Activated CD8-positive, alpha-beta memory T cell treated with anti-CD3 and anti-CD28 coated beads for 36 hours (primary cell): Measurements from ENCODE around the gene BABAM2. TPM values are rescaled to one million over a fixed set of nuclear protein-coding genes. Genes with fewer than 3 reads are reported as not detected.
"Not testable (repeated sequence)": the region's sequence is repeated elsewhere in the genome, so short reads cannot be mapped to it uniquely, and the experiment has no call there.

Experiments used
- CTCF ChIA-PET: fragments of 350-600 bp; sonication (Branson Sonifier 250); formaldehyde crosslinking; loops from one replicate; lab custom pipeline; 2021; ENCODE audit warnings: antibody characterized with exemption; lab: Charles Lee
- POLR2A ChIA-PET: fragments of 350-600 bp; sonication (Branson Sonifier 250); formaldehyde crosslinking; loops from one replicate; lab custom pipeline; 2021; ENCODE audit warnings: antibody characterized with exemption; lab: Charles Lee
- total RNA-seq, 2 experiments: library from RNA; stranded (reverse); gene quantifications; one replicate each; pipeline ENCODE4 v1.2.3, GENCODE V29; 2021

BABAM2 gene
- 10 to 100 TPM; 79.4 to 79.9 TPM for total RNA-seq

DNA sequence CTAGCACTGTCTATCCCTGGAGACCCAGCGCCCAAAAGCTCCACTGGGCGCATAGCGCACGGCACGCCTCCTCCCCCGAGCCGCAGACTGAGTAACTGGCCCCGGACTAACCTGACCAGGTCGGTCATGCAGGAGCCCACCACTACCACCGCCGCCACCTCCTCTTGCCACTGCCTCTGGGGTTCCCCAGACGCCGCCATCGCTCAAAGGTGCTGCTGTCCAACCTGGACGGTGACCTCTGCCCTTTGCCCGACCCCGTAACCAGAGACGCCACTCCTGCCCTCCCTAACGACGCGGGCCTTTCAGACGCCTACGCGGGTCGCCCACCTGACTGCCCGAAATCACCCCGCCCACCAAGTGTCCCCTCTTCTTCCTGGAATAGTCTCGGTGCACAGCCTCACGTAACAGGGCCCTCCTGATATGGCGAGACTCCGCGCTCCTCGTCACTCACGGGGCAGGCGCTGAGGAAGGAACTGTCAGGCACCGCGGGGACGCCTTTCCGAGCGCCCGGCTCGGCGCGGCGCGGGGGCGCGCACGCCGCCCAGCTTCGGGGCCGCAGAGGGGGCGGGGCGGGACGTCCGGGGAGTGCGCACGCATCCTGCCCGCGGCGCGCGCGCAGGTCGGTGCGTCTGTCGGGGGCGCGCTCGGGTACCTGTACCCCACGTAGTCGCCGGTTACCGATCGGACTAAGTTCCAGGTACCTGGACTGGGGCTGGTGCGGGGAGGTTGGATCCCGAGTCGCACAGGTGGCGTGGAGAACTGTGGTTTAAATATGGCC, at the start of gene BABAM2, which contains the start of gene RBKS:
BABAM2 (plus strand) TSS at position 584 of the 778 bp plus-strand sequence. CDS start 3,828 bp downstream, outside the sequence.
RBKS (minus strand) TSS at position 242 of the 778 bp plus-strand sequence; CDS start at position 200, 42 bp downstream.
- ChIA-PET POLR2A (interaction anchor here (0.5 to 2.2 kb wide), 12 partner anchors 12 to 861 kb away, joined by 3 to 12 read pairs (median 4); partner anchors contain the start of gene PPP1CB), CTCF (interaction anchor here (0.8 to 1.3 kb wide), 3 partner anchors 10 to 33 kb away, joined by 3 to 4 read pairs (median 3); no protein-coding TSS in a partner anchor)

DNA sequence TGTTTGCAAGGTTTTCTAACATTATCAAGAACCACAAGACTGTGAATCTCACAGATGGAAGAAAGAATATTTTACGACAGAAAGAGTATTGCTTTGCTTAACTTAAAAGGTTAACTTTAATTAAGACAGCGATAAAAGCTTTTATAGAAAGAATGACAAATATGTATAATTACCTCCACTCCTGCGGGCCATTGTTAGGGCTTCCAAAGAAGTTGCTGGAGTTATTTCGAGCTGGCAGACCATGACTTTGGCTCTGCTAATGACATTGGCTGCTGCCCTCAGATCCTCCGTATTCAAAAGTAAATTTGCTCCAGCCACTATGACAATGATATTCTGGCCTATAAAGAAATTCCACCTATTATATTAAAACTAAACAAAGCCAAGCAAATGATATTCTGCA, 47.6 kb upstream of the BABAM2 start:
- ChIA-PET CTCF (interaction anchor here (0.7 kb wide), 1 partner anchor 435 kb away, joined by 3 read pairs; no protein-coding TSS in a partner anchor), POLR2A (no interaction called here)

DNA sequence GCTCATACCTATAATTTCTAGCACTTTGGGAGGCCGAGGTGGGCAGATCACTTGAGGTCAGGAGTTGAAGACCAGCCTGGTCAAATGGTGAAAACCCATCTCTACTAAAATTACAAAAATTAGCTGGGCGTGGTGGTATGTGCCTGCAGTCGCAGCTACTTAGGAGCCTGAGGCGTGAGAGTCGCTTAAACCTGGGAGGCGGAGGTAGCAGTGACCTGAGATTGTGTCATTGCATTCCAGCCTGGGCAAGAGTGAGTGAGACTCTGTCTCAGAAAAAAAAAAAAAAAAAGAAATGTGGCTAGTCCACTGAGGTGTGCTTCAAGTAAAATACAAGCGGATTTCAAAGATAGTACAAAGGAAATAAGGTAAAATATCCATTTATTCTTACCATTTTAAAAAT, 46.5 kb upstream of the BABAM2 start:
- CTCF ChIA-PET, result interaction anchor here (0.7 kb wide), 2 partner anchors 42 to 225 kb away, joined by 3 to 4 read pairs; no protein-coding TSS in a partner anchor
- POLR2A ChIA-PET, result no interaction called here

DNA sequence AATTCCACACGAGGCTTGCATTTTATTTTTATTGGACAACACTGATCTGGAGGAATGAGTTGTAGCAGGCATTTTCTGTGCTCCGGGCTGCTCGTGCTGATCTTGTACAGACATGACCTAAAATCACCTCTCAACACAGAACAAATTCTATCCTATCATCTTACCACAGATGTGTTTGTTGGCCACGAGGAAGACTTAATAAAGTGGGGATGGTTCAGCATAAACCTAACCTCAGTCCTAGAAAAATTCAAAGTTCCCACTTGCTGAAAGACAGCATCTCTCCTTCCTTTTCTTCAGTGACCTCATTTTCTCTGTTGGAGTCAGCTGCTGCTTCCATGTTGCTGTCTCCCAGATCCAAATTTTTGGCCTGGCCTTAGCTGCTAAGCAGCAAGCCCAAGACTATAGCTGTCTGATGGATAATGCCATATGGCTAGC, 45.7 kb upstream of the BABAM2 start:
- POLR2A ChIA-PET, result no interaction called here
- CTCF ChIA-PET, result no interaction called here

DNA sequence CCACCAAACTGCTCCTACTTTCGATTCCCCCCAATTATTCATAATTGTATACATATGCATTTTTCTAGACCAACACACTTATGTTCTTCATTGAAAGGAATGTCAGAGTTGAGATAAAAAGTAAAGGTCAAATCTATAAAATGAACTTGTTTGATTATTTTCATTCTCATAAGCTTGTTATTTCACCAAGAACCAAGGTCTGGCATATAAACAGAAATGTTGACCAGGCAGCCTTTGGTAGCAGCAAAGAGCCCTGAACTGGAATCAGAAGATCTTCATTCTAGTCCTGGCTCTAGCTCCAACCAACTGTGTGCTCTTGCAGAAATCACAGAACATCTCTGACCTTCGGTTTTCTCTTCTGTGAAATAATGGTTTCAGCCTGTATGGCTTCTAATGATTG, 43.2 kb upstream of the BABAM2 start:
- CTCF ChIA-PET, result no interaction called here
- POLR2A ChIA-PET, result no interaction called here

DNA sequence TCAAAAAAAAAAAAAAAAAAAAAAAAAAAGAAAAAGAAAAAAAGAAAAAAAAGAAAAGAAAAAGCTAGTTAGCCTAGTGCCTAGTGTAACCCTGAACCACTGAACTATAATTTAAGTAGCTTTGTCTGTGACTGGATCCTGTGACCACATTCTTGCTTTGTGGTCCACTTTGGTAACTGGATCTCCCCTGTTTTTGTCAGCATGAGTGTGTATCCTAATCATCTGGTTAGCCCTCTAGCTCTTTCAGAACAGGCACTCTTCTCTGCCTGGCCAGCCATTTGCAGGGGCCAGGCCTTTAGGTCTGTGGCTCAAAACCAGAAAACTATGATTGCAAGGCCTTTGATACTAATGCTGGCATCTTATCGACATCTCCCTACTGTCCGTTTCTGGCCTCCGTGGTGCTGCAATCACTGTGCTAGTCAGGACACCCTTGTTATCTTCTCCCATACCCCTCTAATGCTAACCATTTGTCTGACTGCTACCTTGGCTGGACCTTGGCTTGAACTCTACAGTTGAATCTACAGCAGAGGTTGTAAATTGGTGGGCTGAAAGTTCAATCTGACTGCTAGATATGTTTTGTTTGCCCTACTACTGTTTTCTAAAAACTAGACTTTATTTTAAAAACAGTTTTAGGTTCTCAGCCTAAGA, 40.8 kb upstream of the BABAM2 start:
- ChIA-PET CTCF (interaction anchor here (1.7 kb wide), 1 partner anchor 146 kb away, joined by 5 read pairs; no protein-coding TSS in a partner anchor), POLR2A (no interaction called here)

DNA sequence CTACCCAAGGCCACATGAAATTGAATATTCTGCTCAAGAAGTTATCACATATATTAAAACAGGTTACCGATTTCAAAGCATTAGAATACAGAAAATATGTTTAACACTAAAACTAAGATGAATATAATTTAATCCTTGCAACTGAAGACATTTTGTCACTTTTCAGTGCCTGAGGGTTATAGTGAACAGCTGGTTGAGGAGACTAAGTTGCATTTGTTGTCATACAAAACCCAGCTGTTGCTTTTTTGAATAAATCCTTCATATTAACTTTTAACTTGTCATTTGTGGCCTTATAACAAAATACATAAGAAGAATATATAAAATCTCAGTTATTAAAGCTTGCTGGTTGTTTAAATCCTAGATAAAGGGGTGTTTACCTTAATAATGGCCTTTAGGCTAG, 37.8 kb upstream of the BABAM2 start:
- POLR2A ChIA-PET, result no interaction called here

DNA sequence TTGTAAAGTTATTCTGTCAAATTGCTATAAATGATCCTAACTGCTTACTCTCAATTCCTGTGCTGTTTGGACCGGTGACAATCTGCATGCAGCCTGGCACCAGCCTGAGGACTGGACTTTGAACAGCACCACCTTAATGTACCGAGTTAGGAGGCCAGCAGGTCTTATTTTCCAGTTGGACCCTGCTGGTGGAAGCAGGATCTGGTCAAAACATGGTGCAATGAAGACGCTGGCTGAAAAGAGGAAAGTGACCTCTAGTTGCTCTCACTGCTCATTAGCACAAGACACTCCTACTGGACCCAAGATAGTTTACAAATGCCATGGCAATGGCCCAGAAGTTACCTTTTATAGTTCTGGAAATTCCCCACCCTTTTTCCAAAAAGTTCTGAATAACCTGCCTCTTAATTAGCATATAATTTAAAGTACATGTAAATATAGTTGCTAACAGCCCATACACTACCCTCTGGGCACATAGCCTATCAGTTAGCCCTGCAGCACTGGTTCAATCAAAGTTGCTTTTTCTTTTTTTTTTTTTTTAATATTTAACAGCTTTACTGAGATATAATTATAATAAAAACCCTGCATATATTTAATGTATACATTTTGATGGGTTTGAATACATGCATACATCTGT, 36.2 kb upstream of the BABAM2 start:
- CTCF ChIA-PET, result interaction anchor here (1.1 kb wide), 1 partner anchor 553 kb away, joined by 3 read pairs; no protein-coding TSS in a partner anchor
- POLR2A ChIA-PET, result no interaction called here

More for the DNA sequence above, 37.8 kb upstream of the BABAM2 start:
- CTCF ChIA-PET, result no interaction called here

DNA sequence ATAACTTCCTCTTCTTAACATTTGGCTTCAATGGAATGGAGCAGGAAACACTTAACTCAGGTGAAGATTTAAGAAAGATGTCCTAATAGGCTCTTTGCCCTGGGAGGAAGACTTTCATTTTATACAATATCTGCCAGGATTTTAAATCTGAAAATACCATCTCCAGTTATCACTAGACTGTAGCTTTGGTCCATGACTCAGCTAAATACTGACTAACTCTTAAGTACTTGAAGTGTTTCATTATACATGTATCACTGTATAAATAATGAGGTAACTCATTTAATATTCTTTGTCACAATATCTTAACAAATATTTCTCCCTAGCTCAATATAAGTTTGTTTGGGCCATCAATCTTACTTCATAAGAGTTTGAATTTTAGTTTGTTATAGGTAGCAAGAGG, 35.1 kb upstream of the BABAM2 start:
- ChIA-PET POLR2A (interaction anchor here (0.6 kb wide), 1 partner anchor 24 kb away, joined by 4 read pairs; no protein-coding TSS in a partner anchor), CTCF (interaction anchor here (0.6 kb wide), 1 partner anchor 467 kb away, joined by 3 read pairs; no protein-coding TSS in a partner anchor)

DNA sequence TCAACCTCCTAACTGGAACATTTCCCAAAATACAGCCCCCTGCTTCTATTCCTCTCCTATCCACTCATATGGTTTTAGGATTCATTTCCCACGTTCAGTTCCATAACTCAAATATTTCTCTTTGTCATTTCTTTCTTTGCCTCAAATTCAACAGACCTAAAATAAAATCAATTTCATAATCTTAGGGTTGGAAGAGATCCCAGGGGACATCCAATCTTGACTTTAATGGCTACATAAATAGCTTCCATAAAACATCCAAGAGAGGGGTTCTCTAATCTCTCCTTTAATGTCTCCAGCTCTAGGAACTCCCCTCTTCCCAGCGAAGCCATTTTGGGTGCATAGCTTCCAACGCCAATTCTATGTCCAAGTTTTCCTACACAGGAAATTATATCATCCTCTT, 34.1 kb upstream of the BABAM2 start:
- CTCF ChIA-PET, result interaction anchor here (1.0 kb wide), 1 partner anchor 133 kb away, joined by 4 read pairs; no protein-coding TSS in a partner anchor
- POLR2A ChIA-PET, result interaction anchor here (0.6 to 1.4 kb wide), 3 partner anchors 34 to 149 kb away, joined by 3 to 7 read pairs (median 4); partner anchors contain the start of genes BABAM2 and RBKS

DNA sequence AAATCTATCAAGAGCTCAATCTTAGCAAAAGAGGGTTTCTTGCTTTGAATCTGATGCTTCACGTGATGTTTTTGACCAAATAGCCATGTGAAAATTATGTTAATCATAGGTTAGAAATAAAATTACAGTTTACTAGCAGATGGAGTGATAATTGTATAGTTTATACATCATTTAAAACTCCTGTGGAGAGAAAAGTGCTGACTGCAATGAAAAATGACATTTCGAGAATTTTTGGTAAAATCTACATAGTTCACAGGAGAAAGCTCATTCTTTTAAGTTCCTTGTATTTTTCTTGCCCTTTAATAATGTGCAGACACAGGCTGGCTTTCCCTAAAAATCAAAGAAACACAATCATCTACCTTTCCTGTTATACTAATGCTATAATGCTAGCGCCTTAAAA, 33.6 kb upstream of the BABAM2 start:
- CTCF ChIA-PET, result interaction anchor here (1.0 to 1.1 kb wide), 2 partner anchors 33 to 133 kb away, joined by 4 read pairs; partner anchors contain the start of gene RBKS
- POLR2A ChIA-PET, result interaction anchor here (0.5 to 1.4 kb wide), 3 partner anchors 34 to 145 kb away, joined by 3 to 7 read pairs (median 4); partner anchors contain the start of genes BABAM2 and RBKS

DNA sequence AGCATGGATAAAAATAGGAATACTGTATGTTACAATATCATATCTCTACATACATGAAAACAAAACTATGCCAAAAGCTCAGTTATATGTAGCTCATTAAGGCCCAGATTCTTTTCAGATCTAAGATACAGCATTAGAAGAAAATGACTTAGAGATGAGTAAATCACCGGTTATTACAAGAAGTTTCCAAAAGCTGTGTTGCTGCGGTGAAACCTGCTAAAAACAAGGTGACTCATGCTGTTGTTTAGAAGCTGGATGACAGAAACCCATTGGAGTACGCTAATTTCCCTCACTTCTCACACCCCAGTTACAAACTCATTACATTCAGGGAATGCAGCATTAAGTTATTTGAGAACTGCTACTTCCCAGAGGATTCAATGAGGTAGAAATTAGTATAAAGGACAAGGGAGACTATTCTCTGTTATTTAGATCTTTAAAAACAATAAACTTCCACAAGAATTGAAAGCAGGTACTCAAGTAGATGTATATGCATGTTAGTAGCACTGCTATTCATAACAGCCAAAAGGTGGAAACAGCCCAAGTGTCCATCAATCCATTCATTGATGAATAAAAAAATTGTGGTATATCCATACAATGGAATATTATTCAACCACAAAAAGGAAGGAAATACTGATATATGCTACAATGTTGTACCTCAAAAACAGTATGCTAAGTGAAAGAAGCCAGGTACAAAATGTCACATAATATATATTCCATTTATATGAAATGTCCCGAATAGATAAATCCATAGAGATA, 32.9 kb upstream of the BABAM2 start:
- CTCF ChIA-PET, result interaction anchor here (1.0 to 1.1 kb wide), 2 partner anchors 32 to 134 kb away, joined by 4 read pairs; partner anchors contain the start of gene RBKS
- POLR2A ChIA-PET, result interaction anchor here (0.5 to 1.4 kb wide), 2 partner anchors 33 to 44 kb away, joined by 3 to 7 read pairs; partner anchors contain the start of genes BABAM2 and RBKS

DNA sequence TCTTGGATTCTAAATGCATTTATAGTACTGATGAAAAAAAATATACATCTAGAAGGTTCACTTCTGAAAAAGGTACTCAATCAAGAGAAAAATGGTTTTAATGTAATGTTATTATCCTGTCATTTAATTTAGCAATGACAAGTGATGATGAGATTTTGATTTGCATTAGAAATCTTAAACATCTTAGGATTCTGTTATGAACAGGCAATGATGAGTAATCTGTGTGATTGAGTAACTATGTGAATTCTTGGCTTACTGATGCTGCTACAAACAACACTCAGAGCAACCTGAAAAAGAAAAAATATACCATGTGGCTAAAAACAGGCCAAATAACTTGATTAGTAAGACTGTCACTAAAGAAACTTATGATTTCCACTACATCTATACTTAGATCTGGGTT, 30.4 kb upstream of the BABAM2 start:
- CTCF ChIA-PET, result no interaction called here

DNA sequence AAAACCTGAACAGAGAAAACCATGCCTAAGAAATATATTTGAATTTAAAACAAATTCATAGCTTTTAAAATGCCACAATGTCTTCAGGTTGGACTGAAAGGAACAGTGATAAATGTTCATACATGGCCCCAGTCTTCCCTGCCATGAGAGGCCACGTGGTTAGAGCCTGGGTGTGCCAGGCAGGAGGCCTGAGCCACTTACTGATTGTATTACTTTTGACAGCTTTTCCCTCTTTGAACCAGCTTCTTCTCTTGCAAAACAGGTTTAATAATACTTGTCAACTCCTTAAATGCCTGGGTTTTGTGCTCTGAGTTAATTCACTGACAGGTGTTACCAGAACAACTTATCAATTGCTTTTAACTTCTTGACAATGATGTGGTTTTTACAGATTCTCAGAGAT, 27.4 kb upstream of the BABAM2 start:
- ChIA-PET POLR2A (interaction anchor here (0.6 kb wide), 1 partner anchor 124 kb away, joined by 8 read pairs; no protein-coding TSS in a partner anchor), CTCF (no interaction called here)

More for the DNA sequence above, 30.4 kb upstream of the BABAM2 start:
- POLR2A ChIA-PET, result interaction anchor here (0.9 to 1.3 kb wide), 2 partner anchors 30 to 149 kb away, joined by 3 read pairs; partner anchors contain the start of genes BABAM2 and RBKS

DNA sequence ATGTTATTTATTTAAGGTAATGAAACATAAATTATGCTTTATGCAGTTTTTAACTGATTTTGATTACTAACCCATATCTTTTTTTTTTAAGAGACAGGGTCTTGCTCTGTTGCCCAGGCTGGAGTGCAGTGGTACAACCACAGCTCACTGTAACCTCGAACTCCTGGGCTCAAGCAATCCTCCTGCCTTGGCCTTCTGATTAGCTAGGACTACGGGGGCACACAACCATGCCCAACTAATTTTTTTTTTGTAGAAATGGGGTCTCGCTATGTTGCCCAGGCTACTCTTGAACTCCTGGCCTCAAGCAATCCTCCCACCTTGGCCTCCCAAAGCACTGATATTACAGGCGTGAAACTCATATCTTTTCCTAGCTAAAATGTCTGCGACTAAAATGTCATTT, 26.6 kb upstream of the BABAM2 start:
- CTCF ChIA-PET, POLR2A ChIA-PET: not testable (repeated sequence)

DNA sequence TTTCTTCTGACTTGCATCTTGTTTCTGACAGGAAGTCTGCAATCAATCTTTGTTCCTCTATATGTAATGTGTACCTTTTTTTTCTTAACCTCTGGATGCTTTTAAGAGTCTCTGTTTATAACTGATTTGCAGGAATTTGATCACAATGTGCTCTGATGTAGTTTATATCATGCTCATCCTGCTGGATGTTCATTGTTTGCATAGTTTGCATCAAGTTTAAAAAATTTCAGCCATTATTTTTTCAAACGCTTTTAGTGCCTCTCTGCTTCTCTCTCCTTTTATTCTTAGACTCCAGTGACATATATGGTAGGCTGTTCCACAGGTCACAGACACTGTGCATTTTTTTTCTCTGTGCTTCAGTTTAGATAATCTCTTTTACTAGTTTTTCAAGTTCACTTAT, 24.3 kb upstream of the BABAM2 start:
- POLR2A ChIA-PET, result no interaction called here
- CTCF ChIA-PET, result no interaction called here

DNA sequence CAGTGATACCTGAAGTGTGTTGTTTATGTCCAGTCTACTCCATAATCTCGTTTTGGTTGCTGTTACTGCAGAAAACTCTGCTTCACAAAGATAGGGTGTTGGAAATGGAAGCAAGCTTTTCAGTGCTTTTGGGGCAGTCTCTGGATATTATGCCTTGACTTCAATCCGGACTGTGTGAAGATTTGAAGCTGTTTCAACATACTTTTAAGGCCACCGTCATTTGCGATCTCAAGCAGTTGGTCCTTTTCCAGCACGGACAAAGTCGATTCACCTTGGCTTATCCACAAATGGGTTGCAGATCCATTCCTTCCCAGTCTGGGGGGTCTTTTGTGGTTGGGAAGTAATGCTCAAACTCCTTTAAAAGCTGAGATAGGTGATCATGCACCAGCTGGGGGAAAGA, 20.8 kb upstream of the BABAM2 start:
- CTCF ChIA-PET, result no interaction called here

DNA sequence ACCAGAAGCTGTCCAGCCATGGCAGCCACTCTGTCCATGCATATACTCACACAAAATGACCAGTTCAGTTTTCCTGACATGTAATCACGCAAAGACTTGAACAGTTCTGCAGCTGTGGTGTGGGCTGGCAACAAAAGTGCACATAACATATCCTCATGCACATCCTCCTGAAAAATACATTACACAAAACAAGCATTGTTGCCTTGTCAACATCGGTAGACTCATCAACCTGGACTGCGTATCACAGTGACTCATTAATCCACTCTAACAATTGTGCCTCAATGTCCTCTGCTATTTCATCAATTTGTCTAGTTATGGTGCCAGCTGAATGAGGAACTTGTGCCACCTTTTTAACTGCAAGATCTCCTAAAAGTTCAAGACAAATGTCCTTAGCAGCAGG, 19.8 kb upstream of the BABAM2 start:
- ChIA-PET CTCF (interaction anchor here (1.2 kb wide), 1 partner anchor 13 kb away, joined by 3 read pairs; no protein-coding TSS in a partner anchor), POLR2A (no interaction called here)

More for the DNA sequence above, 20.8 kb upstream of the BABAM2 start:
- POLR2A ChIA-PET, result no interaction called here
